Gastroesophageal sphincter (tissue), 4 donors: ENCODE results near the gene TGIF1. TPM values are rescaled to one million over a fixed set of nuclear protein-coding genes. Genes with fewer than 3 reads are reported as not detected.

ENCODE experiments used
- ATAC-seq: fragments of 150-250 bp; one replicate; pipeline ENCODE4 v1.9.1; 2016; ENCODE audit warnings: mild to moderate bottlenecking, moderate library complexity
- H3K27ac ChIP-seq, 4 donors: fragments of 200-600 bp; sonication (generic) in 3 of 4; 1 replicate in 3 of 4; 2 replicates in 1 of 4; pipeline ENCODE4 v1.5.1; 2016 to 2019
- H3K27me3 ChIP-seq: fragments of 200-600 bp; sonication (generic); one replicate; pipeline ENCODE4 v1.5.1; 2019
- H3K36me3 ChIP-seq, 2 donors: fragments of 200-600 bp; sonication (generic); one replicate each; pipeline ENCODE4 v1.5.1; 2019; ENCODE audit warnings: control low read depth in 1 of 2
- H3K4me1 ChIP-seq, 3 donors: fragments of 200-600 bp; sonication (generic); 1 replicate in 2 of 3; 2 replicates in 1 of 3; pipeline ENCODE4 v1.5.1; 2016 to 2019; ENCODE audit warnings: control low read depth in 2 of 3
- H3K4me3 ChIP-seq, 2 donors: fragments of 200-600 bp; sonication (generic); one replicate each; pipeline ENCODE4 v1.5.1; 2019; ENCODE audit warnings: mild to moderate bottlenecking in 1 of 2, moderate library complexity in 1 of 2
- H3K9me3 ChIP-seq, 3 donors: fragments of 200-600 bp; sonication (generic); one replicate each; pipeline ENCODE4 v1.5.1; 2017 to 2019; ENCODE audit warnings: control low read depth in 2 of 3
- EP300 ChIP-seq: sonication (generic); formaldehyde crosslinking; IDR thresholded peaks from one replicate; pipeline ENCODE4 v1.6.1; 2017; ENCODE audit warnings: antibody characterized with exemption, mild to moderate bottlenecking
- POLR2A ChIP-seq, 2 donors: fragments of 450-650 bp; IDR thresholded peaks; one replicate each; pipeline ENCODE4 v1.6.1; 2017; ENCODE audit warnings: antibody characterized with exemption in 2 of 2, mild to moderate bottlenecking in 2 of 2, moderate library complexity in 1 of 2
- POLR2AphosphoS5 ChIP-seq: sonication (generic); formaldehyde crosslinking; IDR thresholded peaks from one replicate; pipeline ENCODE4 v1.6.1; 2017; ENCODE audit warnings: antibody characterized with exemption
- WGBS, 2 donors: methylation state at CpG; one replicate each; pipeline ENCODE4 v1.1.5; 2018; ENCODE audit warnings: low coverage in 1 of 2; 5-methylcytosine and 5-hydroxymethylcytosine counted together
- total RNA-seq, 4 donors: library from RNA; depleted of rRNA; stranded (reverse); fragments of >200 nt; gene quantifications; one replicate each; pipeline ENCODE4 v1.1.0, GENCODE V29; 2016
- TF ChIP-seq, protein P1 (sequence below), 4 experiments: fragments of 200-600 bp in 2 of 4; fragments of 450-650 bp in 2 of 4; sonication (generic) in 1 of 4; IDR thresholded peaks; one replicate each; pipeline ENCODE4 v1.5.1; 2017 to 2019; ENCODE audit warnings: antibody characterized with exemption in 4 of 4, mild to moderate bottlenecking in 2 of 4, moderate library complexity in 2 of 4

Gene TGIF1
- total RNA-seq, 4 donors from 2014 or later: 55.5 to 95.8 (median 77.0) TPM

DNA sequence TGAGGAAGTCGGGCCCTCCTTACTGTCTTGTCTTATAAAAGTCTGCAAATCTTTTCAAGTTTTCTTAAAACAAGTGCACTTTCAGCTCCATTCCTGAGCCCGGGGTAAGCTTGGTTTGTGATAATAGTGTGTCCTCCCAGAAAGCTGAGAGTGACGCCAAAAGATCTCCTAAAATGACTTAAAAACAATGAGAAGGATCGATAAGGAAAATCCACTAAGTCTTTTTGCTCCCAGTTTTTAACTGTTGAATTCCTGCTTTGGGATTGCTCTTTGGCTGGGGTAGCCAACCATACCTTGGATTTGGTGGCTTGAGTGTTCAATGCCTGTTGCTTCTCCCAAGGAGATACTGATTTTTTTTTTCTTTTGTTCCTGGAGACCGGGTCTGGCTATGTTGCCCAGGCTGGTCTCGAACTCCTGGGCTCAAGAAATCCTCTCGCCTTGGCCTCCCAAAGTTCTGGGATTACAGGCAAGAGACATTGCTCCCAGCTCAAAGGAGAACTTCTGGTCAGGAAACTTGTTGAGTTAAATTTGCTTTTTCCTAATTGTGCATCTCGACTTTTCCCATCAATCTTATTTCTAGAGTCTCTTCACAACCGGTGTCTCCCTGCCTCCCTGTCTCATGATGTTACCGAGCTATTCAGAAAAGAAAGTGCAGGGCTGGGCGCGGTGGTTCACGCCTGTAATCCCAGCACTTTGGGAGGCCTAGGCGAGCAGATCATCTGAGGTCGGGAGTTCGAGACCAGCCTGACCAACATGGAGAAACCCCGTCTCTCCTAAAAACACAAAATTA, 3.0 kb downstream of the TGIF1 start:
- ATAC-seq: no peak
- TF ChIP-seq EP300 (no peak), POLR2A (IDR thresholded peaks at IDR 0.05) (no peak)
- H3K9me3 ChIP-seq: no peaks in the 10 kb centered on the region
- peaks cover 0 to 21% of the 10 kb centered on the region in 2 donors for H3K36me3 ChIP-seq
- peaks cover 10 to 57% (median 10%) of the 10 kb centered on the region in 3 donors for H3K4me1 ChIP-seq
- no peaks in the 10 kb centered on the region for H3K27me3 ChIP-seq
- H3K27ac ChIP-seq: peak overlapping the region; percentile 94 to 99 (median 99)
- 14 to 35% methylated on average over 4 to 7 of the region's 17 CpGs for WGBS, 2 donors
- peak overlapping the region; percentile 73 to 90 for H3K4me3 ChIP-seq

DNA sequence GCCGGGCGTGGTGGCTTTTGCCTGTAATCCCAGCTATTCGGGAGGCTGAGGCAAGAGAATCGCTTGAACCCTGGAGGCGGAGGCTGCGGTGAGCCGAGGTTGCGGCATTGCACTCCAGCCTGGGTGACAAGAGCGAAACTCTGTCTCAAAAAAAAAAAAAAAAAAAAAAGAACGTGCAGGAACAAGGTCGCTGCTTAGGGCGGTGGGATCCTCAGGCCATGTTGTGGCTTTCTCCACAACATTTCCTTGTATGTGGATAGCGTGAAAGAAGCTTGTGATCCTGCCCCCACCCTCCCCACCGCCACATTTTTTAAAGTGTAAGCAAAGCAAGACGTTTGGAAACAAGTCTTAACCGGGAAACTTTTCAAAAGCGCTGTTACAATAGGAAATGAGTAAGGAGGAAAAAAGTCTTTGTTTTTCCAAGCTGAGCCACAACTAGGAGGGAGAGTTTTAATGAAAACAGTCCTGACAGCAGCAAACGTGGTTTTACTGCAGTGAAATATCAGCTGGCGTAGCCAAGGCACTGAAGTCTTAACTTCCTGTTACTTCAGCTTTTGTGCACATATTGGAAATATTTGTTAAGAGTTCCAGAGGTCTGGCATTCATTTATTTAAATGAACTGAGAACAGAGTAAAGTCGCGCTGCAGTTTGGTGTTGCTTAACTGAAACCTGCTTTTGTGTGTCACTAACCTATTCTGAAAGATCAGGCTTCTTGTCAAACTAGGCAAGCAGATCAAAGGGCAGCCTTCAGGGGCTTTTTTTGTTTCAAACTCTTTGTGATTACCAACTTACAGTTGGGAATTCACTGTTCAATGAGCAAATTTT, 3.8 kb downstream of the TGIF1 start:
- H3K27me3 ChIP-seq: no peaks in the 10 kb centered on the region
- peak; percentile 85 for TF ChIP-seq POLR2AphosphoS5
- TF ChIP-seq EP300: no peak
- WGBS, 2 donors: 1 to 2% methylated on average over 12 to 16 of the region's 21 CpGs

DNA sequence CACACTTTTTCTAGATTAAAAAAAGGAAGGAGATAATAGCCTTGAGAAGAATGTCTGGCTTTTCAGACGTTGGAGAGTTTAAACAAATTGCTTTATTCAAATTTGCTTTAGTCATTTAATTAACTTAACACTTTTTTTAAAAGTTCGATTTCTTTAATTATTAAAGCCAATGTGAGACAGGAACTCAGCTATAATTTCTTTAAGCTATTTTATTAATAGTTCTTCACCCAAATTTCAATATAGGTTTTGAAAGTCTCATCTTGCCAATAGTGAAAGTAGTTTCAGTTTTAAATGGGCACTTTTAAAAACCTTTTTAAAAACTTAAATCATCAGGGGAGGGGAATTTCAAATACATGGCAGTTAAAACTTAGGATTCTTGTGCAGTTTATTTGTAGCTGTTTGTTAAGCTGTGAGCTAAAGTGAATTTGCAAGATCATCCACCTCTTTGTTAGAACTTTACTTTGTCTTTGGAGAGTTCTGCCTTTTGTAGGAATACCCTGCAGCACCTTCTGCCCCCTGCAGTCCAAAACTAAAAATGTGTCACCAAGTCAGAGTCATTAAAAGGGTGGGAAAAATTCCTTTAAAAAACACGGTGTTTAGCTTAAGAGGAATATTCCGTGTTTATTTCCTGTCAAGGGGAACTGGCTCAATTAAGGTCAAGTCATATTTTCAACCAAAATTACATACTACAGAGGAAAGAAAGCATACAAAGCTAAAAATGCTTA, 4.6 kb downstream of the TGIF1 start:
- TF ChIP-seq, protein P1, sequence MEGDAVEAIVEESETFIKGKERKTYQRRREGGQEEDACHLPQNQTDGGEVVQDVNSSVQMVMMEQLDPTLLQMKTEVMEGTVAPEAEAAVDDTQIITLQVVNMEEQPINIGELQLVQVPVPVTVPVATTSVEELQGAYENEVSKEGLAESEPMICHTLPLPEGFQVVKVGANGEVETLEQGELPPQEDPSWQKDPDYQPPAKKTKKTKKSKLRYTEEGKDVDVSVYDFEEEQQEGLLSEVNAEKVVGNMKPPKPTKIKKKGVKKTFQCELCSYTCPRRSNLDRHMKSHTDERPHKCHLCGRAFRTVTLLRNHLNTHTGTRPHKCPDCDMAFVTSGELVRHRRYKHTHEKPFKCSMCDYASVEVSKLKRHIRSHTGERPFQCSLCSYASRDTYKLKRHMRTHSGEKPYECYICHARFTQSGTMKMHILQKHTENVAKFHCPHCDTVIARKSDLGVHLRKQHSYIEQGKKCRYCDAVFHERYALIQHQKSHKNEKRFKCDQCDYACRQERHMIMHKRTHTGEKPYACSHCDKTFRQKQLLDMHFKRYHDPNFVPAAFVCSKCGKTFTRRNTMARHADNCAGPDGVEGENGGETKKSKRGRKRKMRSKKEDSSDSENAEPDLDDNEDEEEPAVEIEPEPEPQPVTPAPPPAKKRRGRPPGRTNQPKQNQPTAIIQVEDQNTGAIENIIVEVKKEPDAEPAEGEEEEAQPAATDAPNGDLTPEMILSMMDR (IDR thresholded peaks at IDR 0.05): peak in 3 of 4 experiments; percentile 78 to 84 (median 80)
- TF ChIP-seq EP300: no peak
- no peaks in the 10 kb centered on the region for H3K27me3 ChIP-seq
- no peaks in the 10 kb centered on the region for H3K9me3 ChIP-seq
- peaks cover 0 to 37% of the 10 kb centered on the region in 2 donors for H3K36me3 ChIP-seq
- peak overlapping the region; percentile 94 to 99 (median 99) for H3K27ac ChIP-seq
- ATAC-seq: no peak
- WGBS, 2 donors: 0% methylated on average over 4 of the region's 4 CpGs
- peaks cover 10 to 73% (median 13%) of the 10 kb centered on the region in 3 donors for H3K4me1 ChIP-seq
- H3K4me3 ChIP-seq: peak overlapping the region; percentile 73 to 90

More for the DNA sequence above, 3.8 kb downstream of the TGIF1 start:
- H3K36me3 ChIP-seq: peaks cover 0 to 29% of the 10 kb centered on the region in 2 donors
- H3K4me3 ChIP-seq: peak overlapping the region; percentile 73 to 90
- ATAC-seq: peak; percentile 30
- H3K4me1 ChIP-seq: peaks cover 10 to 65% (median 10%) of the 10 kb centered on the region in 3 donors
- peak overlapping the region; percentile 94 to 99 (median 99) for H3K27ac ChIP-seq
- no peaks in the 10 kb centered on the region for H3K9me3 ChIP-seq

DNA sequence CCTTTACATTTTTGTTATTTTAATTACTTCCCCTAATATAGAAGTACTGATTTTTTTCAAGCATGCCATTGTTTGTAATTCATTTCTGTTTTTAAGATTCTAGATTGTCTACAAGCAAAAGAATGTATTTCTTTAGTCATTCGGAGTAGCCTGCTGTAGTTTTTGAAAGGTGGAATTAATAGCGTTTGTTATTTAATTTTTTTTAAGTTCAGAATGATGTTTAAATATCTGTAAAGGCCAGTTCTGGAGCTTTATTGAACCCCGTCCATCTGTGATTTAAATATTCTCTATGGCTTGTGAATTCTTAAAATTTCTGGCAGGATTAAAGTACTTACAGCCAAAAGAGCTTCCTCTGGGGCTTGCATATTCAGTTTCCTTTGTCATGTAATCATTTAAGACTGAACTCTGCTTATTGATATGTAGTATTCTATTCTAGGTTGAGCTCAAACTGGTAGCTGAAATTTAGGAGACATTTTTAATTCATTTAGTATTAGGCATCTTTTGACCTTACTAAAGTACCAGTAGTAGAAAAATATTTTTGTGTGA, 5.2 kb downstream of the TGIF1 start:
- Histone ChIP-seq H3K4me3 (peak overlapping the region in 1 of 2 donors; percentile 90), H3K27me3 (no peaks in the 10 kb centered on the region), H3K9me3 (no peaks in the 10 kb centered on the region), H3K36me3 (peaks cover 0 to 43% of the 10 kb centered on the region in 2 donors), H3K4me1 (peaks cover 10 to 76% (median 15%) of the 10 kb centered on the region in 3 donors), H3K27ac (peak overlapping the region in 3 of 4 donors; percentile 99)
- 12 to 16% methylated on average over 3 of the region's 3 CpGs for WGBS, 2 donors
- no peak for ATAC-seq
- TF ChIP-seq POLR2A (IDR thresholded peaks at IDR 0.05): no peak
- no peak for TF ChIP-seq POLR2AphosphoS5

DNA sequence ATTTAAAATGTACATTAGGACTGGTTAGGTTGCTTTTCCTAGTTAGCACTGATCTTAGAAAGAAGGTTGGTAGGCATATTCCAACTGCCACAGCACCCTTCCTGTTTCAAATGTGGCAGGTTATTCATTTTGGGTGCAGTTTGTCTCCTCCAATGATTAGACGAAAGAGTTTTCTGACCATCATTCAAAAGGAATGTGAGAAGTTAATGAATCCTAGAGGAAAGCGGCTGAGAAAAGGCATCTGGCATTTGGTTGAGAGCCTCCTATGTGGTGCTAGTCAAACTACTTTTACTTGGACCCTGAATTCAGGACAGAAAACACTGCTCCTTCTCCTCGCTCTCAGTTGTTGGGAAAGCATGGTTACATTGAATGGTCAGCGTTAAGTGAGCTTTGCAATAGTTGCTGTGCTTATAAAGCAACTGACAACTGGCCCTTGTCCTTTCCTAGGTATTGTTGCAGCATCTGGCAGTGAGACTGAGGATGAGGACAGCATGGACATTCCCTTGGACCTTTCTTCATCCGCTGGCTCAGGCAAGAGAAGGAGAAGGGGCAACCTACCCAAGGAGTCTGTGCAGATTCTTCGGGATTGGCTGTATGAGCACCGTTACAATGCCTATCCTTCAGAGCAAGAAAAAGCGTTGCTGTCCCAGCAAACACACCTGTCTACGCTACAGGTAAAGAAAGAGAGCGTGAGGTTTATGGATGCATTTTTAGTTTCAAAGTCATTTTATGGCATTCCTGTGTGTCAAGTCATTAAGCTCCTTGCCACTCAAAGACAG, 6.1 kb downstream of the TGIF1 start:
- Histone ChIP-seq H3K36me3 (peaks cover 0 to 52% of the 10 kb centered on the region in 2 donors), H3K4me3 (no peak overlapping the region), H3K27me3 (no peaks in the 10 kb centered on the region), H3K27ac (peak overlapping the region in 3 of 4 donors; percentile 18 to 99 (median 99)), H3K4me1 (peaks cover 10 to 76% (median 15%) of the 10 kb centered on the region in 3 donors), H3K9me3 (peaks cover 0 to 3% (median 0%) of the 10 kb centered on the region in 3 donors)
- TF ChIP-seq POLR2AphosphoS5: no peak
- TF ChIP-seq POLR2A (IDR thresholded peaks at IDR 0.05): peak in 1 of 2 donors; percentile 10
- WGBS, 2 donors: 69 to 80% methylated on average over 9 to 10 of the region's 10 CpGs
- no peak for ATAC-seq

DNA sequence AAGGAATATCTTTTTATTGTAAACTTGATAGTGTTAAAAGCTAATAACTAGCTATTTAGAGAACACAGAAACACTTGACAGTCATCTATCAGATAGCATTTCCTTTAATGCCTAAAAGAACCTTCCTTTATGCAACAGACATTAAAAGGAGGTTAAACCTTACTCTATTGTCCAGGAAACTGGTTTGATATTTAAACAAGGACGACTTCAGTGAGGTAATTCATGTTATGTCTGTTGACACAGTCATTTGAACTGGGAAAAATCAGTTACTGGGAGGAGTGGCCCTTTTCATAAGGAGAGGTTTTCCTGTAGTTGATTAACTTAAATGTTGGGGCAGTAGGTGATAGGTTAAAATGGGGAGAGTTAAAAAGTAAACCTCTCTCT, 6.7 kb downstream of the TGIF1 start:
- H3K9me3 ChIP-seq: peaks cover 0 to 9% (median 0%) of the 10 kb centered on the region in 3 donors
- TF ChIP-seq POLR2A (IDR thresholded peaks at IDR 0.05): no peak
- TF ChIP-seq, protein P1 (IDR thresholded peaks at IDR 0.05): no peak
- TF ChIP-seq POLR2AphosphoS5: no peak
- TF ChIP-seq EP300: no peak
- 11 to 17% methylated on average over 1 of the region's 1 CpG for WGBS, 2 donors
- H3K4me1 ChIP-seq: peaks cover 10 to 76% (median 15%) of the 10 kb centered on the region in 3 donors
- H3K27me3 ChIP-seq: no peaks in the 10 kb centered on the region
- no peak for ATAC-seq
- H3K36me3 ChIP-seq: peaks cover 0 to 57% of the 10 kb centered on the region in 2 donors
- no peak overlapping the region for H3K4me3 ChIP-seq
- H3K27ac ChIP-seq: peak overlapping the region in 2 of 4 donors; percentile 18 to 99
